Measurements from ENCODE around the gene CEBPZOS. TPM values are rescaled to one million over a fixed set of nuclear protein-coding genes. Genes with fewer than 3 reads are reported as not detected.

The CEBPZOS gene
- total RNA-seq, 3 donors from 2014 or later = 19.4 to 43.0 (median 21.6) TPM

DNA sequence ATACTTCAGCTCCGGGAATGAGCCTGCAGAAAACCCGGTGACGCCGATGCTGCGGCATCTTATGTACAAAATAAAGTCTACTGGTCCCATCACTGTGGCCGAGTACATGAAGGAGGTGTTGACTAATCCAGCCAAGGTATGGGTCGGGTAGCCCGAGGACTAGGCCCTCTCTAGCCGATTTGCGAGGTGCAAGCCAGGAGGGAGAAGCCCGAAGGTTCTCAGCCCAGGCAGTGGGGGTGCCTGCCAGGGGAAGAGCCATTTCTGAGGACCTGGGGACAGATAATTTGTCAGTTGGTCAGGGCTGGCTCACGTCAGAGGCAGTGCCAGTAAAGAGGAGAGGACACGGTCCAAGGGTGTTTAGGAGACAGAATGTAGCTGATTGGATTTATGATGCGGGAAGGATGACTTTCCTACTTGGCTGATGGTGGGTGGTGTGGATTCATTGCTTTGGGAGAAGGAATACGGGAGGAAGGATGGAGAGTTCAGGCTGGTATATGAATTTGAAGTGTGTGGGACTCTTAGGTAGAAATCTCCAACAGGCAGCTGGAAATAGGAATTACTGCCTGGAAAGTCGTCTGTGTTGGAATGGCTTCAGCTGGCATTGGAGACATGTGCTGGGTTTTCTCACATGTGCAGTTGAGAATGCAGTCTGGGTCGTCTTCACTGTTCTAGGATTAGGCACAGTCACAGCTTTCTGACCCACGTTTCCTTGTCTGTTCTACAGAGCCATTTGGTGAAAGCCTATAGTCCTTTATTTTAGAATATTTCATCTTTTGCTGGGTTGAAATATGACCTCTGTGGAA lies 36.0 kb downstream of the CEBPZOS start:
- peaks cover 5 to 15% of the 10 kb centered on the region in 2 donors for H3K4me1 ChIP-seq
- no peaks in the 10 kb centered on the region for H3K36me3 ChIP-seq
- DNase-seq (ENCODE audit: low spot score in 2 of 2) = no peak
- H3K9me3 ChIP-seq = no peaks in the 10 kb centered on the region
- intact Hi-C loops (cut with DNase I; ENCODE audit: low total_unique reads) = no loop called here
- H3K4me3 ChIP-seq = peak overlapping the region; percentile 71 to 80 (median 75)
- H3K27me3 ChIP-seq = no peaks in the 10 kb centered on the region
- TF ChIP-seq, protein P1, sequence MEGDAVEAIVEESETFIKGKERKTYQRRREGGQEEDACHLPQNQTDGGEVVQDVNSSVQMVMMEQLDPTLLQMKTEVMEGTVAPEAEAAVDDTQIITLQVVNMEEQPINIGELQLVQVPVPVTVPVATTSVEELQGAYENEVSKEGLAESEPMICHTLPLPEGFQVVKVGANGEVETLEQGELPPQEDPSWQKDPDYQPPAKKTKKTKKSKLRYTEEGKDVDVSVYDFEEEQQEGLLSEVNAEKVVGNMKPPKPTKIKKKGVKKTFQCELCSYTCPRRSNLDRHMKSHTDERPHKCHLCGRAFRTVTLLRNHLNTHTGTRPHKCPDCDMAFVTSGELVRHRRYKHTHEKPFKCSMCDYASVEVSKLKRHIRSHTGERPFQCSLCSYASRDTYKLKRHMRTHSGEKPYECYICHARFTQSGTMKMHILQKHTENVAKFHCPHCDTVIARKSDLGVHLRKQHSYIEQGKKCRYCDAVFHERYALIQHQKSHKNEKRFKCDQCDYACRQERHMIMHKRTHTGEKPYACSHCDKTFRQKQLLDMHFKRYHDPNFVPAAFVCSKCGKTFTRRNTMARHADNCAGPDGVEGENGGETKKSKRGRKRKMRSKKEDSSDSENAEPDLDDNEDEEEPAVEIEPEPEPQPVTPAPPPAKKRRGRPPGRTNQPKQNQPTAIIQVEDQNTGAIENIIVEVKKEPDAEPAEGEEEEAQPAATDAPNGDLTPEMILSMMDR (IDR thresholded peaks at IDR 0.05) = no peak
- no peak for TF ChIP-seq POLR2A (IDR thresholded peaks at IDR 0.05)
- peak overlapping the region; percentile 91 to 94 for H3K27ac ChIP-seq

DNA sequence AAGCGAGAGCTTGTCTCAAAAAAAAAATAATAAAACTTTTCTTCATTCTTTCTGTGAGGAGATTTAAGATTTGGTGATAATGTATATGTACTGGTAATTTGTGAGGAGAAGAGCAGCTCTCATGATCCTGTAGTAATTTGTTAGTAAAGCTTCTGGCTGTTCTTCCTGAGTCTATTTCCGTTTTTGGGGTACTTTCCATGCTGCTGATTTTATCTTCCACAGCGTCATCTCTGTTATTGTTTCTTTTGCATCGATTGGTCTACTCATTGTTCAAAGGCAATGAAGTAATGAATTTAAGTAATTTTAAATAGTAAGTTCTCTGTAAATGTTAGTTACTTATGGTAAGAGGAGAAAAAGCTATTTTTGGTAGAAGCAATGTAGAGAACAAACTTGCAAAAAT lies 47.1 kb downstream of the CEBPZOS start:
- no peak for DNase-seq (ENCODE audit: low spot score in 2 of 2)
- TF ChIP-seq POLR2A (IDR thresholded peaks at IDR 0.05) (no peak), POLR2AphosphoS5 (IDR thresholded peaks at IDR 0.05) (no peak)
- TF ChIP-seq, protein P1 (IDR thresholded peaks at IDR 0.05) = no peak
- Histone ChIP-seq H3K4me1 (no peaks in the 10 kb centered on the region), H3K27ac (no peak overlapping the region), H3K4me3 (no peak overlapping the region), H3K36me3 (no peaks in the 10 kb centered on the region), H3K9me3 (no peaks in the 10 kb centered on the region), H3K27me3 (no peaks in the 10 kb centered on the region)
- intact Hi-C loops (cut with DNase I; ENCODE audit: low total_unique reads) = no loop called here

DNA sequence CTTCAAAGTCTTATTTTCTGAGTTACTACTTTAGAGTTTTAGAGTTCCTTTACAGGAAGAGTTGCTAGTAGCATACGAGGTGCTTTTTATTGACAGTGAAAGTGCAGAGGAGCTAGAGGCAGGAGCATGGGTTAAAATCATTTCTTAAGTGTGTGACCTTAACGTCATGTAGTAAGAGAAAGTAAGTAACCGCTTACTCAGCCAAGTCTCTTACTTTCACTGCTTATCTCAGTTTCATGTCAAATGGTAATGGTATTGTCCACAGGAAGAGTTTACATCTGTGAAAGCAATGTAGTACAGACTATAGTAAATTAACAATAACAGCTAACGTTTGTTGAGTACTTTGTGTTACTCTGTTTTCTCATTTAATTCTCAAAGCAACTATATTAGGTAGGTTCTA lies 47.7 kb downstream of the CEBPZOS start:
- Histone ChIP-seq H3K27me3 (no peaks in the 10 kb centered on the region), H3K4me1 (no peaks in the 10 kb centered on the region), H3K4me3 (no peak overlapping the region), H3K27ac (no peak overlapping the region), H3K36me3 (no peaks in the 10 kb centered on the region), H3K9me3 (no peaks in the 10 kb centered on the region)
- intact Hi-C loops (cut with DNase I; ENCODE audit: low total_unique reads) = no loop called here
- TF ChIP-seq POLR2A (IDR thresholded peaks at IDR 0.05) = no peak
- TF ChIP-seq POLR2AphosphoS5 (IDR thresholded peaks at IDR 0.05) = no peak
- TF ChIP-seq, protein P1 (IDR thresholded peaks at IDR 0.05) = no peak
- DNase-seq (ENCODE audit: low spot score in 2 of 2) = no peak

DNA sequence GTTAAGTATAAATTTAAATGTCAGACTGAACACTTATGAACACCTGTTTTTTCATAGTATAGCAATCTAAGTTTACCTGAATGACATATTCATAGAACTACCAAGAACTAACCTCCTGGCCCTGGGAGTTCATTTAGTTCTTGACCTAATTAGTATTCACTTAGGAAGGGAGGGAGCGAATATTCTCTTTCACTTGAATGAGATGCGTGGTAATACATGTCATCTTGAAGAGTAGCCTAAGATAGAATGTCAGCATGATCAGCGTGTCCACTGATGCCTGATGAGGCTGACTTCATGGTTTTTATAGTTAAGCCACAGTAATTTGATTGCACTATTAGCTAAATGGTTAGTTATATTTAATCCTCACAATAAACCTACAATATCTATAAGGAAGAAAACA lies 48.5 kb downstream of the CEBPZOS start:
- intact Hi-C loops (cut with DNase I; ENCODE audit: low total_unique reads) = no loop called here

DNA sequence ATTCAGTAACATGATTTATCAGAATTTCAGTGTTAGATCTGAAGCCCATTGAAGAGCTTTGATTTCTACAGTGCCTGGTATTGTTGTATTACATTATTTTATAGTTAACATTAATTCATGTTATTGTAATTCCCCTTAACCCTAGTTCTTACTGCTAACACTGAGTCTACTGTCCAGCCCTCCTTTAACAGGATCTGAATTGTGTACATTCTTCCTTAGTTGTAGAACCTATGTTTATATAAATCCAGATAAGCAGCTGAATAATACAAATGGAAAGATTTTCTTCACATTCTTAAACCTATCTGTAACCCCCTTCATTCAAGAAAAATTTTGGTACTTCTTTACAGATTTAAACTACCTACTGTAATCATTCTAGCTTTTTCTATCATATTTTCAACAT lies 49.9 kb downstream of the CEBPZOS start:
- Histone ChIP-seq H3K9me3 (no peaks in the 10 kb centered on the region), H3K27ac (no peak overlapping the region), H3K36me3 (no peaks in the 10 kb centered on the region), H3K27me3 (no peaks in the 10 kb centered on the region), H3K4me3 (no peak overlapping the region), H3K4me1 (no peaks in the 10 kb centered on the region)
- TF ChIP-seq POLR2AphosphoS5 (IDR thresholded peaks at IDR 0.05) (no peak), POLR2A (IDR thresholded peaks at IDR 0.05) (no peak)
- TF ChIP-seq, protein P1 (IDR thresholded peaks at IDR 0.05) = no peak
- intact Hi-C loops (cut with DNase I; ENCODE audit: low total_unique reads) = no loop called here
- no peak for DNase-seq (ENCODE audit: low spot score in 2 of 2)

More for the DNA sequence above, 48.5 kb downstream of the CEBPZOS start:
- Histone ChIP-seq H3K9me3 (no peaks in the 10 kb centered on the region), H3K4me1 (no peaks in the 10 kb centered on the region), H3K27me3 (no peaks in the 10 kb centered on the region), H3K27ac (no peak overlapping the region), H3K36me3 (no peaks in the 10 kb centered on the region), H3K4me3 (no peak overlapping the region)
- TF ChIP-seq, protein P1 (IDR thresholded peaks at IDR 0.05) = no peak
- TF ChIP-seq POLR2AphosphoS5 (IDR thresholded peaks at IDR 0.05) = no peak
- no peak for TF ChIP-seq POLR2A (IDR thresholded peaks at IDR 0.05)
- DNase-seq (ENCODE audit: low spot score in 2 of 2) = no peak

Data from breast epithelium (tissue), 4 donors.